ENCODE measurements around the gene ASTL. TPM values are rescaled to one million over a fixed set of nuclear protein-coding genes. Genes with fewer than 3 reads are reported as not detected.
A peak's percentile ranks its signal among the peaks of the same experiment; 100 is the strongest.

The ASTL gene
- total RNA-seq, 4 donors from 2014 or later: 0.84 to 3.3 TPM; not detected in 2

GRCh38 chr2:96119389-96119751, 18.9 kb downstream of the ASTL start:
- ATAC-seq (ENCODE audit: low FRiP score) (no peak), DNase-seq (ENCODE audit: low spot score) (no peak)
- TF ChIP-seq, protein P1, sequence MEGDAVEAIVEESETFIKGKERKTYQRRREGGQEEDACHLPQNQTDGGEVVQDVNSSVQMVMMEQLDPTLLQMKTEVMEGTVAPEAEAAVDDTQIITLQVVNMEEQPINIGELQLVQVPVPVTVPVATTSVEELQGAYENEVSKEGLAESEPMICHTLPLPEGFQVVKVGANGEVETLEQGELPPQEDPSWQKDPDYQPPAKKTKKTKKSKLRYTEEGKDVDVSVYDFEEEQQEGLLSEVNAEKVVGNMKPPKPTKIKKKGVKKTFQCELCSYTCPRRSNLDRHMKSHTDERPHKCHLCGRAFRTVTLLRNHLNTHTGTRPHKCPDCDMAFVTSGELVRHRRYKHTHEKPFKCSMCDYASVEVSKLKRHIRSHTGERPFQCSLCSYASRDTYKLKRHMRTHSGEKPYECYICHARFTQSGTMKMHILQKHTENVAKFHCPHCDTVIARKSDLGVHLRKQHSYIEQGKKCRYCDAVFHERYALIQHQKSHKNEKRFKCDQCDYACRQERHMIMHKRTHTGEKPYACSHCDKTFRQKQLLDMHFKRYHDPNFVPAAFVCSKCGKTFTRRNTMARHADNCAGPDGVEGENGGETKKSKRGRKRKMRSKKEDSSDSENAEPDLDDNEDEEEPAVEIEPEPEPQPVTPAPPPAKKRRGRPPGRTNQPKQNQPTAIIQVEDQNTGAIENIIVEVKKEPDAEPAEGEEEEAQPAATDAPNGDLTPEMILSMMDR (IDR thresholded peaks at IDR 0.05): no peak

DNA sequence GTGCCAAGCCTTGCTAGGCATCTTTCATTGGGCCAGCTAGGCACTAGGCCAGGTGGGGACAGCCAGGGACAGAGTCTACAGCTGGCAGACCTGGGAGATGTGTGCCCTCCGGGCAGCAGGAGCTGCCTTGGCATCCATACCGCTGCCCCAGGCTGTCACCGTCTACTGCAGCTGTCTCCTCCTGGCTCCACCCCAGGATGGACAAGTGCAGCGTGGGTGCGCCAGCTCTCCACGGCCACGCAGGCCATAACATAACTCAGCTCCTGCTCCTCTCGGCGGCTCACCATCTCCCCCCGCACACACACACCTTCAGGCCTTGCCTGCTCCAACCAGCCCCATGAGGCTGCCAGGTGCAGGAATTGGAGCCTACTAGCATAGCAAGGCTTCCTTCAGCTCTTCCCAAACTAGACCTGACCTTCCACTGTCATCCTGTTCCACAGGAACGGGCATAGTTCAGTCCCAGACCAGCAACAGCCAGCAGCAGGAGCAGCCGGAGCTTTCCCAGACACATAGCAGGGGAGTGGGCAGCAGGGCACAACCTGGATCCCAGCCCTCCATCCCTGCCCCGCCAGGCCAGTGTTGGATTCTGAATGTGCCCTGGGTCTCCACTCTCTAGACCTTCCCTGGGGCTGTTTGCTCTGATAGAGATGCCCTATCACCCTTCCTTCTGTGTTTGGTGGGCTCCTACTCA, 19.5 kb downstream of the ASTL start:
- no peak for DNase-seq (ENCODE audit: low spot score)
- ATAC-seq (ENCODE audit: low FRiP score): no peak
- TF ChIP-seq, protein P1 (IDR thresholded peaks at IDR 0.05): no peak

DNA sequence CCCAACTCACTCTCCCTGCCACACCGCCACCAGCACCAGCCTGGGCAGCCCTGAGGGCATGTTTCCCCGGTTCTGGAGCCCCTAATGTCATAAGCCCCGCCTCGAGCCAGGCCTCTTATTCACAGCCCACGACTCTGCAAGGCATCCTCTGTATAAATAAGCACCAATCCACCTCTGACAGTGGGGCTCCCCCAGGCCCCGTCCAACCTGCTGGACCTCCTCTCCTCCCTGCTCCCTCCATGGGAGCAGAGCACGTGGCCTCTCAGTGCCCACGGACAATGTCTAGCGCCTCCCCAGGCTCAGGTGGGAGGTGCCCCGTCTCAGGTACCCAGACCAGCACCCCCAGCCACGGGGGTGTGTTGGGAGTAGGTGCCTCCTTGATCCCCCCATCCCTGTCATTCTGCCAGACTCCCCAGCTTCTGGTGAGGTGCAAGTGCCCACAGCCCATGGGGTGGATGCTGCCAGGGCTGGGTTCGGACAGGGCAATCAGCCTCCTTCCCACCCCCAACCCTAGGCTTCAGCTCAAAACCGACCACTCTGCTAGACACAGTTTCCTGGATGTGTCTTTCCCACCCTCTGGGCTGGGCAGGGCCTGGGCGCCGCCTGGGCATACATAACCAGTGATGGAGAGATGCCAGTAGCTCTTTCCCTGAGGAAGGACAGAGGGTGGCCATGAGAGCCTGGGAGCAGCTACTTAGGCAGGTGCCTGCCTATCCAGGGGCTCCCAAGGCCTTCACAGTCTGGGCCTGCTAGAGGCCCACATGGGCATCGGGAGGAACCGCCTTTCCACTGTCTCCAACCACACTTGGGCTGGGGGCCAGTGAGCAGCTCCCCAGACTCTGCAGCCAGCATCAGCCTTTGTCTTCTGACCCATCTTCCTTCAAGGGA, 20.4 kb downstream of the ASTL start:
- DNase-seq (ENCODE audit: low spot score) (no peak), ATAC-seq (ENCODE audit: low FRiP score) (no peak)
- TF ChIP-seq, protein P1 (IDR thresholded peaks at IDR 0.05): no peak

- ATAC-seq (ENCODE audit: low FRiP score): peak; percentile 67
- DNase-seq (ENCODE audit: low spot score): no peak
- TF ChIP-seq, protein P1 (IDR thresholded peaks at IDR 0.05): peak in 2 of 3 donors; percentile 76 to 77
Observed at GRCh38 chr2:96116879-96117533, 21.3 kb downstream of the ASTL start.

DNA sequence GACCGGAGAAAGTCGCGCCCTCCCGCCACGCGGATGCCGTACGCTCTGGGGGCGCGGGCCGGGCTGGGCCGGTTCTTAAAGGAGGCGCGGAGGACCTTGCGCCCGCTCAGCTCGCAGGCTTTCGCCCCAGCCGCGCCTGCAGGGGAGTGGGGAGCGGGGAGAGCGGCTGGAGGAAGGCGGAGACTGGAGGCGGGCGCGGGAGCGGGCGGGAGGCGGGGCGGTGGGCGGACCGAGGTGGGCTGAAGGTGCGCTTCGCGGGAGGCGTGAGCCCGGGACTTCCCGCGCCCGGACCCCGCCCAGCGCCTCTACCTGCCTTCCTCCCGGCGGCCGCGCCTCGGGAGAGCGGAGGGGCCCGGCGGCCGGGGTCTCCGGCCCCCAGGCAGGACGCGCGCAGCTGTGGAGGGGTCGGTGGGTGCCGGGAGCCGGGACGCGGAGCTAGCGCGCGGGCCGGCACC, 21.9 kb downstream of the ASTL start, which contains the start of gene ADRA2B:
Gene ADRA2B (minus strand): TSS at position 148 of the 455 bp plus-strand sequence. CDS start 422 bp downstream, outside the sequence.
- no peak for DNase-seq (ENCODE audit: low spot score)
- peak; percentile 51 for ATAC-seq (ENCODE audit: low FRiP score)
- TF ChIP-seq, protein P1 (IDR thresholded peaks at IDR 0.05): no peak

DNA sequence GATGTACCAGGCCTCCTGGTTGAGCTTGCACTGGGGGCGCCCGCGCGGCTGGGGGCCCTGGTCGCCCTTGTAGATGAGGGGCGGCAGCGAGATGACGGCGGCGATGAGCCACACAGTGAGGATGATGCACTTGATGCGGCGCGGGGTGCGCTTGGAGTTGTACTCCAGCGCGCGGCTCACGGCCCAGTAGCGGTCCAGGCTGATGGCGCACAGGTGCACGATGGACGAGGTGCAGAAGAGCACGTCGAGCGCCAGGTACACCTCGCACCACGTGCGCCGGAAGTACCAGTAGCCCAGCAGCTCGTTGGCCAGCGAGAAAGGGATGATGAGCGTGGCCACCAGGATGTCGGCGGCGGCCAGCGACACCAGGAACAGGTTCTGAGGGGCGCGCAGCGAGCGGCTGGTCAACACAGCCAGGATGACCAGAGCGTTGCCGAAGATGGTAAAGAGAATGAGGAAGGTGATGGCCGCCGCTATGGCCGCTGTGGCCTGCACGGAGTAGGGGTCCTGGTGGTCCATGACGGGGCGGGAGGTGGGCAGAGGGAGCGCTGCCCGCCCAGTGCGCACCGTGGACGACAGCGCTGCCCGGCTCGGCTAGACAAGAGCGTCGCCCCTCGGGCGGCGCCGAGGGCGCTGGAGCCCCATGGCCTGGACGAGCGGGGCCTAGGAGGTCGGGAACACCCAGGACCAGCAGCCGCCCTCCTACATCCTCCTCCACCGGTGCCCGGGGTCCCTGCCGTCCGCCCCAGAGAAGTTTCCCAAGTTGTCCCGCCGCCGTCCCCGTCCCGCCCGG, 22.5 kb downstream of the ASTL start:
- ATAC-seq (ENCODE audit: low FRiP score): no peak
- TF ChIP-seq, protein P1 (IDR thresholded peaks at IDR 0.05): no peak
- DNase-seq (ENCODE audit: low spot score): no peak
